ENCODE results near the gene HACD2. TPM values are rescaled to one million over a fixed set of nuclear protein-coding genes. Genes with fewer than 3 reads are reported as not detected.

The HACD2 gene
- total RNA-seq, 1 experiment from 2014 or later: 43.0 TPM

- Histone ChIP-seq H3K9ac (ENCODE audit: low read length) (no peak overlapping the region), H3K27me3 (ENCODE audit: insufficient read depth, low read length) (no peaks in the 10 kb centered on the region), H3K4me1 (ENCODE audit: control insufficient read depth in 1 of 2, insufficient read depth in 2 of 2, low read length in 2 of 2) (no peaks in the 10 kb centered on the region), H3K4me3 (replicated peaks in 1 of 2; ENCODE audit: low read depth in 1 of 2, low read length in 2 of 2) (no peak overlapping the region), H3K36me3 (ENCODE audit: control insufficient read depth in 1 of 2, insufficient read depth in 2 of 2, low read length in 2 of 2) (peaks cover 6 to 10% of the 10 kb centered on the region in 2 experiments; a peak in 2 of 4 replicates), H3K27ac (ENCODE audit: low read depth, low read length) (no peak overlapping the region), H3K79me2 (ENCODE audit: insufficient read depth, low read length) (peaks cover 2% of the 10 kb centered on the region; the same call in 1 of the 2 replicates), H3K4me2 (ENCODE audit: low read length) (no peak overlapping the region), H3K9me2 (ENCODE audit: insufficient read depth) (no peaks in the 10 kb centered on the region), H2AFZ (ENCODE audit: low read depth, low read length, poor library complexity, severe bottlenecking) (no peak overlapping the region), H4K20me1 (ENCODE audit: insufficient read depth) (no peaks in the 10 kb centered on the region), H3K9me3 (ENCODE audit: control insufficient read depth in 1 of 2, insufficient read depth in 1 of 2, low read depth in 1 of 2, low read length in 2 of 2) (no peaks in the 10 kb centered on the region)
- ChIA-PET CTCF (no interaction called here), POLR2A (no interaction called here), RAD21 (ENCODE audit: low non-redundant PET in 1 of 2, low total read pairs in 2 of 2, uncharacterized antibody in 2 of 2, unreplicated experiment in 2 of 2) (no interaction called here)
- ATAC-seq (no peak), DNase-seq (ENCODE audit: low read depth, low spot score) (no peak)
- intact Hi-C loops (cut with micrococcal nuclease): no loop called here
- TF ChIP-seq EZH2 (IDR thresholded peaks at IDR 0.05) (no peak), POLR2A (IDR thresholded peaks at IDR 0.05; ENCODE audit: borderline replicate concordance, extremely low read depth, insufficient read depth, insufficient read length) (no peak), FOSL1 (IDR thresholded peaks at IDR 0.05; ENCODE audit: low read depth) (no peak), POLR2AphosphoS5 (IDR thresholded peaks at IDR 0.05; ENCODE audit: low read depth, low read length) (no peak), SIN3A (IDR thresholded peaks at IDR 0.05; ENCODE audit: low read depth) (no peak), RAD21 (IDR thresholded peaks at IDR 0.05; ENCODE audit: low read depth) (no peak), ZBTB33 (IDR thresholded peaks at IDR 0.05; ENCODE audit: extremely low read depth, insufficient replicate concordance, low read length) (no peak), SRF (IDR thresholded peaks at IDR 0.05; ENCODE audit: low read depth) (no peak), ZFX (IDR thresholded peaks at IDR 0.05) (no peak)
- BruUV-seq (replicated peaks): no TSS peak
These were observed 8.7 kb downstream of the HACD2 start for GRCh38 chr3:123576122-123576521.

- Histone ChIP-seq H3K9me3 (ENCODE audit: control insufficient read depth in 1 of 2, insufficient read depth in 1 of 2, low read depth in 1 of 2, low read length in 2 of 2) (no peaks in the 10 kb centered on the region), H3K4me1 (ENCODE audit: control insufficient read depth in 1 of 2, insufficient read depth in 2 of 2, low read length in 2 of 2) (no peaks in the 10 kb centered on the region), H3K27me3 (ENCODE audit: insufficient read depth, low read length) (no peaks in the 10 kb centered on the region), H3K9ac (ENCODE audit: low read length) (no peak overlapping the region), H3K4me2 (ENCODE audit: low read length) (no peak overlapping the region), H3K27ac (ENCODE audit: low read depth, low read length) (no peak overlapping the region), H3K9me2 (ENCODE audit: insufficient read depth) (no peaks in the 10 kb centered on the region), H3K79me2 (ENCODE audit: insufficient read depth, low read length) (peaks cover 13% of the 10 kb centered on the region), H4K20me1 (ENCODE audit: insufficient read depth) (no peaks in the 10 kb centered on the region), H3K4me3 (replicated peaks in 1 of 2; ENCODE audit: low read depth in 1 of 2, low read length in 2 of 2) (no peak overlapping the region), H2AFZ (ENCODE audit: low read depth, low read length, poor library complexity, severe bottlenecking) (no peak overlapping the region), H3K36me3 (ENCODE audit: control insufficient read depth in 1 of 2, insufficient read depth in 2 of 2, low read length in 2 of 2) (no peaks in the 10 kb centered on the region; a peak in 1 of 4 replicates)
- ChIA-PET RAD21 (ENCODE audit: low non-redundant PET in 1 of 2, low total read pairs in 2 of 2, uncharacterized antibody in 2 of 2, unreplicated experiment in 2 of 2) (interaction anchor here in 1 of 2 experiments (0.6 kb wide), 1 partner anchor 31 kb away, joined by 3 read pairs; no protein-coding TSS in a partner anchor), POLR2A (no interaction called here), CTCF (no interaction called here)
- no TSS peak for BruUV-seq (replicated peaks)
- ATAC-seq (no peak), DNase-seq (ENCODE audit: low read depth, low spot score) (no peak)
- intact Hi-C loops (cut with micrococcal nuclease): no loop called here
- TF ChIP-seq MAX (IDR thresholded peaks at IDR 0.05) (no peak), YY1 (IDR thresholded peaks at IDR 0.05; ENCODE audit: extremely low read depth, insufficient replicate concordance, low read depth, low read length) (no peak), ZBTB33 (IDR thresholded peaks at IDR 0.05; ENCODE audit: extremely low read depth, insufficient replicate concordance, low read length) (no peak), FOSL1 (IDR thresholded peaks at IDR 0.05; ENCODE audit: low read depth) (no peak), ZNF274 (IDR thresholded peaks at IDR 0.05; ENCODE audit: low read depth, low read length) (no peak)
These were observed 12.9 kb downstream of the HACD2 start for GRCh38 chr3:123571973-123572365.

Data from HCT116 (cell line).